8988T (cell line): Measurements from ENCODE around the gene CSNK2A1.

Source experiments
- DNase-seq: peaks from one replicate; pipeline ENCODE4 v3.0.0; 2011

The CSNK2A1 gene

GRCh38 chr20:445514-446336, 97.9 kb downstream of the CSNK2A1 start:
- DNase-seq, result no peak

- DNase-seq, result no peak
Measured at GRCh38 chr20:444862-445426, 98.6 kb downstream of the CSNK2A1 start.

GRCh38 chr20:444117-444516, 99.5 kb downstream of the CSNK2A1 start:
- DNase-seq, result no peak

- no peak for DNase-seq
Measured at GRCh38 chr20:443223-443775, 100.3 kb downstream of the CSNK2A1 start.

- DNase-seq, result no peak
Measured at GRCh38 chr20:440636-441035, 103.0 kb downstream of the CSNK2A1 start.

- DNase-seq, result no peak
Measured at GRCh38 chr20:440148-440547, 103.4 kb downstream of the CSNK2A1 start.

- no peak for DNase-seq
Measured at GRCh38 chr20:438571-439469, 104.8 kb downstream of the CSNK2A1 start.

- DNase-seq, result no peak
Measured at GRCh38 chr20:437787-438486, 105.7 kb downstream of the CSNK2A1 start.

- DNase-seq, result no peak
Measured at GRCh38 chr20:436476-436875, 107.1 kb downstream of the CSNK2A1 start.

- no peak for DNase-seq
Measured at GRCh38 chr20:435558-435957, 108.0 kb downstream of the CSNK2A1 start.

GRCh38 chr20:434661-435419, 108.8 kb downstream of the CSNK2A1 start:
- DNase-seq, result no peak

- no peak for DNase-seq
Measured at GRCh38 chr20:434221-434620, 109.4 kb downstream of the CSNK2A1 start.

- no peak for DNase-seq
Measured at GRCh38 chr20:433300-433975, 110.2 kb downstream of the CSNK2A1 start.

GRCh38 chr20:432677-433299, 110.8 kb downstream of the CSNK2A1 start:
- DNase-seq, result no peak

GRCh38 chr20:432208-432607, 111.4 kb downstream of the CSNK2A1 start:
- DNase-seq, result no peak

GRCh38 chr20:431012-431904, 112.3 kb downstream of the CSNK2A1 start:
- DNase-seq, result peak; percentile 91

GRCh38 chr20:430091-430999, 113.2 kb downstream of the CSNK2A1 start:
- DNase-seq, result no peak

GRCh38 chr20:428658-429200, 114.9 kb downstream of the CSNK2A1 start:
- no peak for DNase-seq
